GM19239 (cell line): ENCODE results near the gene F12.

Experiments
- DNase-seq: peaks from one replicate; pipeline ENCODE4 v3.0.0; 2011; ENCODE audit warnings: low spot score; ENCODE audit not compliant: insufficient read length
- FAIRE-seq: peaks from 2 replicates; lab custom pipeline; 2011; peaks lifted over from hg19 to GRCh38; lab: Jason Lieb, UNC

The F12 gene

DNA sequence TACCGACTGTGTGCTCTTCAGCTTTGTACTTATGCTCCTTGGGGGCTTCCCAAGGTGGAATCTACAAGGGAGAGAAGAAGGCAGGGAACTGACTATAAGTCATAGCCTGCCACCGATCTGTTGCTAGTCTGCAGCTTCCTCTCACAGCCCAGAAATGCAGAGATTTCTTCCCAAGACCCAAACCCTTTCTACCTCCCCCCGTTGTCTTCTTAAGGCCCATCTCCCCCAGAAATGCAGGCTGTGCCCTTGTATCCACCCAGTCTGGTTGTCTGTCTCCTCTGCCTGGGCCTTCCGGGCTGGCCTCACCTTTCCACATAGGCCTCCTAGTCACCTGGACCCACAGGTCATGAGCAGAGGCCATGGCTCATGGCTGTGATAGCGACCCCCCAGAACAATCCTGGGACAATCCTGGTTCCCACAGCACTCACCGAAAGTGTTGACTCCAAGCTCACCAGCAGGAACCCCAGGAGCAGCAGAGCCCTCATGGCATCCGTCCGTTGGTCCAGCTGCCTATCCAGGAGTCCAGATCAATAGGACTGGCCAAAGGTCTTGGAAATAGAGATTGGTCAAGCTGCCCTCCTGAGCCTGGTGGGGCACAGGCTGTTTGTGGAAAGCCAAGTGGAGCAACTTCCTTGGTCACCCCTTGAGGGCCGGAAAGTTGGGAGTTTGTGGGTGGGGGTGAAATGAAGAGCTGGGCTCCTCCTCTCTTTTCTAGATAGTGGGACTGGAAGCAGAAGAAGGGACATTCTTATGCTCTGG is at the start of gene F12:
F12 (minus strand) TSS at position 522 of the 759 bp plus-strand sequence; CDS start at position 485, 37 bp downstream.
- DNase-seq: no peak
- FAIRE-seq: no peak

DNA sequence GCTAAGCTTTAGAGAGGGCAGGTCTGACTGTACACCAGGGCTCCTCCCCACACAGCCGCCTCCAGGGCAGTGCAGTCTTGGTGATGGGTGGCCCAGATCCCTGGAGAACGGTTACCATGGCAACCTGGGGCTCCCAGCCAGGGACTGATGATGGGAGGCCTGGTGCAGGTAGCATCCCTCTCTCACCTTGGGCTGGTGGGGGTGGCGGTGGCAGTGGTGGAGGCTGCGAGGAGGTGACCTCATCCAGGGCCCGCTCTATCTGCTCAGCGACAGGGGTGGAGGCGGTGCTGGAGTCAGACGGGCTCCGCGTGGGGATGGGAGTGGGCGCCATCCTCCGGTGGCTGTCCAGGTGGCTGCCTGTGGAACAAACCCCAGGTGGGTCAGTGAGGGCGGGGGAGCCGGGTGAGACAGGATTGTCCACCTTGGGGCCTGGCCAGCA is 49.6 kb upstream of the F12 start:
- DNase-seq (no peak), FAIRE-seq (no peak)

DNA sequence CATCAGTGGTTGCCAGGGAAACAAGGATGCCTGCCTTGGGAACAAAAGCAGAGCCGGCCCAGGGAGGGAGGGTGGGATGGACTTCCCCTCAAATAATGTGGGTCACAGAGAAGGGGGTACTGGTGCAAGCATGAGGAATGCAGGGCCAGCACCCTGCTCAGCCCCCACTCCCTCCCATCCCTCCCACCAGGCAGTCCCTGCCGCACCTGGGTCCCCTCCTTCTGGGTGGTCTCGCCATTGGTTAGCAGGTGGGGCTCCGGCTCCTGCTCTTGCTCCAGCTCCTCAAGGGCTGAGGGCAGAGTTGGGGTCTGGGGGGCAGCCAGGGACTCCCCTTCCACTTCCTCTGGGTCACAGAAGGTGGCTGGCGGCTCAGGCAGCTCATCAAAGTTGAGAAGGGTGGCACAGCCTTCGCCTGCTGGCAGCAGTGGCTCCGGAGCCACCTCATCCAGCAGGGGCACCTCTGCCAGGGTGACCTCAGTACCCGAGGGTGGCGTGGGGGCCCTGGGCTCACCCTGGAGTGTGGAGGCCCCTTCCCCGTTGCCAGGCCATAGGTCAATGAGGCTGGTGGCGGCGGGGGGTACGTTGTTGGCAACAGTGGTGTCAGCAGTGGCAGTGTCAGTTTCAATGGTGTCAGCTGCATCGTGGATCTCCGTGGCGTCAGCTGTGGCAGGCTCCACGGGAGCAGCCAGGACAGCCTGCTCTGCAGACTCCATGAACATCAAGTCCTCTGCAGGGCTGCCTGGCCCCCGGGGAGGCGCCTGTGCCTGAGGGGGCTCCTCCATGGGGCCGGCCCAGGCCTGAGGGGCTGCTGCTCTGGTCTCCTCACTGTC is 48.7 kb upstream of the F12 start:
- DNase-seq: no peak
- FAIRE-seq: no peak

DNA sequence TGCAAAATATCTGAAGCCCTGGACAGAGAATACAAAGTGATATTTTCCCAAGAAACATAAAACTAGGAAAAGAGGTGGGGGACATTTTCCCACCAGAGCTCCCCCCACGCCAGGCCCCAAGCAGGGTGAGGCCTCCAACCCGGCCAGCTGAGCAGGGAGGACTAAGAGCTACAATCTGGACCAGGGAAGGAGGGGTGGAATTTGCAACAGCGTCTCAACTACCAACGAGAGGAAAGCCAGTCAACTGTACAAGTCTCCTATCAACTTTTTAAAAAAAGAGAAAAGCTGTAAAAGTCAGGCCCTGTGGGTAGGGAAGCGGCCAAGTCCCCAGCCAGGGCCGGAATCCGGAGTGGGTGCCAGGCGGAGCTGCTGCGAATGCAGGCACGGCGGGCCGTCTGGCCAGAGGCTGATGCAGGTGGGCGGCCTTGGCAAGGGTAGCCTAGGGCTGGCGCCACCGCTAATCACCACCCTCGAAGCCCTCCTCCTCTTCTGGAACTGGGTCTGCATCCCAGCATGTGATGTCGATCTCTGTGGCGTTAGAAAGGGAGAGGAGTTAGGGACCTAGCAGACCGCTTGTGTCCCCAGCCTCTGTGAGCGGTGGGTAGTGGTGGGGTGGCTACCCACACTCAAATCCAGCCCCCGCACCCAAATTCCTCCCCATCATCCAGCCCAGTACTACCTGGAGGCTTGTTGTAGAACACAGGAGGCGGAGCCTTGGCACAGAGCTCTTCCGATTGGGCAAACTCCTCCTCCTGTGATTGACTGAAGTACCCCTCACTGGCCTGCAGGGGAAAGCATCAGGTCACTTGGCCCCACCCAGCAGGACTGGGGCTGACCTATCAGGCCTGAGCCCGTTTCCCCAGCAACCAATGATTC is 47.9 kb upstream of the F12 start:
- FAIRE-seq (peak; percentile 96), DNase-seq (peak; percentile 99)

DNA sequence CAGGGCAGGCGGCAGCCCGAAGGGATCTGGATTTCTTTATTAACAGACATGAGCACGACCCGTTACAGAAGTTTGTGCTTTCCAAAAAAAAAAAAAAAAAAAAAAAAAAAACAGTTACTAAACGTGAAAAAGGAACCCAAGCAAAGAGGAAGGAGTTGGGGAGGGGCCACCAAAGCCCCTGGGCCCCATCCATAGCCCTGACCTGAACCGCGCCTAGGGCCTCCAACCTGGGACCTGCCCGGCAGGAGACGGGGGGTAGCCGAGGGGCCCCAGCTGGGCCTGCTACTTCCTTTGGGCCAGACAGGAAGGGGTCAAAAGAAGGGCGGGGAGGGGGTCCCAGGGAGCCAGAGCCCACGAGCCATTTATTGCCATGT is 47.2 kb upstream of the F12 start:
- DNase-seq (no peak), FAIRE-seq (no peak)

DNA sequence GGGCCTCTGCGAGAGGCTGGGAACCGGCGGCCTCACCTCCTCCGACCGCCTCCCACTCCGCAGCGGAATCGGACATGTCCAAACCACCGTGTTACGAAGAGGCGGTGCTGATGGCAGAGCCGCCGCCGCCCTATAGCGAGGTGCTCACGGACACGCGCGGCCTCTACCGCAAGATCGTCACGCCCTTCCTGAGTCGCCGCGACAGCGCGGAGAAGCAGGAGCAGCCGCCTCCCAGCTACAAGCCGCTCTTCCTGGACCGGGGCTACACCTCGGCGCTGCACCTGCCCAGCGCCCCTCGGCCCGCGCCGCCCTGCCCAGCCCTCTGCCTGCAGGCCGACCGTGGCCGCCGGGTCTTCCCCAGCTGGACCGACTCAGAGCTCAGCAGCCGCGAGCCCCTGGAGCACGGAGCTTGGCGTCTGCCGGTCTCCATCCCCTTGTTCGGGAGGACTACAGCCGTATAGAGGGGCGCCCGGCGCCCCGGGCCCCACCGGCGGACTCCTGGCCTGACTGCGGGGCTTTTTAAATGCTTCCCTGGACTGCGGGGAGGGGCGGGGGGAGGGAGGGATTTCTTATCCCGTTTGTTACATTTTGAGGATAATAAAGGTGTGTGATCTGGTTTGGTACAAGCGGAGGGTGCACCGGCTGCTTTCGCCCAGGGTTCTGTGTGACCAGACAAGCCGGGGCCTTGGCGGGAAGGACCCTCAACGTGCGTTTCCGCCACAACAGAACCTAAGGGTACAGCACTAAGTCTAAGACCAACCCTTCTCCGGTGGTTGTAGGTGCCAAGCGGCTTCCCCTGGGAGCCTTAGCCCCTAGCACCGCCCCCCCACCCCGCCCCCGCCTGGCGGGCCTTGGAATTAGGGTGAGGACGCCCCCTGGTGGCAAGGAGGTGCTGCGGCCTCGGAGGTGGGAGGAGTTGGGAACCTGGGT is 46.6 kb upstream of the F12 start:
- peak; percentile 84 for FAIRE-seq
- peak; percentile 90 for DNase-seq

DNA sequence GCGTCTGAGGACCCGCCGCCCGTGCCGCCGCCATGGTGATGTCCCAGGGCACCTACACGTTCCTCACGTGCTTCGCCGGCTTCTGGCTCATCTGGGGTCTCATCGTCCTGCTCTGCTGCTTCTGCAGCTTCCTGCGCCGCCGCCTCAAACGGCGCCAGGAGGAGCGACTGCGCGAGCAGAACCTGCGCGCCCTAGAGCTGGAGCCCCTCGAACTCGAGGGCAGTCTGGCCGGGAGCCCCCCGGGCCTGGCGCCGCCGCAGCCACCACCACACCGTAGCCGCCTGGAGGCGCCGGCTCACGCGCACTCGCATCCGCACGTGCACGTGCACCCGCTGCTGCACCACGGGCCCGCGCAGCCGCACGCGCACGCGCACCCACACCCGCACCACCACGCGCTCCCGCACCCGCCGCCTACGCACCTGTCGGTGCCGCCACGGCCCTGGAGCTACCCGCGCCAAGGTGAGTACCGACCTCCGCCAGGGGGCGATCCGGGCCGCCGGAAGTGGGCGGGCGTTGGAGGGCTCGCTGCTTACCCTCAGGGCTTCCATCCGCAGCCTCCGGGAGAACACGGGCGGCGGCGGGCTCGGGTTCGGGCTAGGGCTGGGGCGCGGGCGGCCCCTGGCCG is 45.8 kb upstream of the F12 start:
- FAIRE-seq (peak; percentile 92), DNase-seq (peak; percentile 71)

DNA sequence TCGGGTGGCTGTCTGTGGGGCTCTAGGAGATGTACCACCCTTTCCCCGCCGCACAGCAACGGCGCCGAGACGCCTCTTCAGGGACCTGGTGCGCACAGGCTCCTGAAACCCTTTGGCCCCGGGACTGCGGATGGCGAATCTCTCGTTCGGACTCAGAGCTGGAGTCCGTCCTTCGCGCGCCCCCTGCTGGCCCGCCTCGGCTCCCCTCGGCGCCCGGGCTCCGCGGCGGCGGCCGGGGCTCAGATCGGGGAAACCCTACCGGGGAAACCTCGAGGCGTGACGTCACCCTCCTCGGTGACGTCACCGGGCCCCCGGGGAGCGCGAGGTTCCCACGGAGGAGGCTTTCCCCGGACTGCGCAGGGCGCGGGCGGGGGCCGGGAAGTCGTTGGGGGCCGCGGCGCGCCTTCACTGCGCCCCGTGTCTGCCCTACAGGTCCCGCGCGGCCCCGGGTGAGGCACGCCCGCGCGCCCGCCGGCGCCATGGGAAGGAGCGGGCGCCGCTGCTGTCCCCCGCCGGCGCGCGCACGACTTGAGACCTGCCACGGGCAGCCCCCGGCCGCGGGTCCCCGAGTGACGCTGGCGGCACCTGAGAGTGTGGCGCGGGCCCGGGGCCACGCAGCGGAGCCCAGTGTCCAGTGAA is 45.2 kb upstream of the F12 start:
- FAIRE-seq (peak; percentile 95), DNase-seq (peak; percentile 95)

DNA sequence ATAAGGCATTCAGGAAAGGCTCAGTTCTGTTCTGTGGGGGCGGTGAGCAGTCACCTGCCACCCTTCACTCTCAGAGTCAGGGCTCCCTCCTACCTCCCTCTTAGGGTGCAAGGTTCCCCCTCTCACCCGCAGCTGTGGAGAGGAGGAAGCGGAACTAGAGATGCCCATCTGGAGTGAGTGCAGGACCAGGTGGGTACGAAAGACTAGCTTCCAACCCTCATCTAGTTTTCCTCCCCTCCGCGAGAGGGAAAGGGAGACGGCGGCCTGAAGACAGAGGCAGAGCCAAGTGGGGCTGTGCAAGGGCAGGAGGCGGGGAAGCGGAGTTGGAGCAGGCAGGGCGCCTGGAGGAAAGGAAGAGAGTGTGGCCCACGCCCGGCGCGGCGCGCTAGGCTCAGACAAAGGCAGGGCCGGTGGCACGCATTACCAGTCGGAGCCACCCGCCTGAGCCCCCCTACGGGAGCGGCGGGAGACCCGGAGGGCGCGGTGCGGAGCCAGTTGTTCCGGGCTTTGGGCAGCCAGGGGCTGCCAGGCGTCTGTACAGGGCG is 44.6 kb upstream of the F12 start:
- no peak for DNase-seq
- peak; percentile 82 for FAIRE-seq

DNA sequence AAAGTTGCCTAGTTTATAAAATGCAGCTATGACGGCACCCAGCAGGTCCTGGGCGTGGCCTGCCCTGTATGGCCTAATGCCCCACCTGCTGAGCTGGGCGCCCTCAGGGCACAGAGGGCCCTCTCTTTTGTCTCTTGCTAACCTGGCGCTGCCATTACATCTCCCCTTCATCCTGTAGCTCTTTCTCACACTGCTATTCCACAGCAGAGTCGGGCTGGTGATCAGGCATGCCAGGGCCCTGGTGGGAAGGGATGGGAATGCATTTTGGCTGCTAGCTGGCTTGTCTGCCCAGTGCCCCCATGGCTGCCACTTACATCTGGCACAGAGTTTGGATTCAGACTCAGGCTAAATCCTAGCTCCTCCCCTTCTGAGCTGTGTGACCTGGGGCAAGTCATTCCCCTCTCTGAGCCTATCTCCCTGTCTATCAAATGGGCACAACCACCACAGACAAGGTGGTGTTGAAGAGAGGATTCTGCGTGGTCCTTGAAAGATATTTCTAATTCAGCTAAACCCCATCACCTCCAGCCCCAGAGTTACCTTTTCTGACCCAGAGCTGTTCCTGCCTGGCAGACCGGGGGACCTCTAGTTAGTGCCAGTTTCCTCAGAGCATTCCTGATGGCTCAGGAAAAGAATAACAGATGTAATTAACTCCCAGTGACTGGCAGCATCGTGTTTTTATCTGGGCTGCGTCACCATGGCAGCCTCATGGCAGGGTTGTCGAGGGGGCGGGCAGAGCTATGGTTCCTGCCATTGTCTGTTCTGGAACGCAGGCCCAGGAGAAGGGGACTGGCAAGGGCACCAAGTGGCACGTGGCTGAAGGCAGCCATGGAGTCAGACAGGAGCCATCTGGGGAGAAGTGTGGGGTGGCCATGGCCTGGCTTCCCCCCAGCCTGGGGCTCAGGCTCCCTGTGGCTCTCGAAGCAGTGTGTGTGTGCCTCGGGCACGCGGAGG is 43.6 kb upstream of the F12 start:
- DNase-seq: no peak
- FAIRE-seq: no peak

DNA sequence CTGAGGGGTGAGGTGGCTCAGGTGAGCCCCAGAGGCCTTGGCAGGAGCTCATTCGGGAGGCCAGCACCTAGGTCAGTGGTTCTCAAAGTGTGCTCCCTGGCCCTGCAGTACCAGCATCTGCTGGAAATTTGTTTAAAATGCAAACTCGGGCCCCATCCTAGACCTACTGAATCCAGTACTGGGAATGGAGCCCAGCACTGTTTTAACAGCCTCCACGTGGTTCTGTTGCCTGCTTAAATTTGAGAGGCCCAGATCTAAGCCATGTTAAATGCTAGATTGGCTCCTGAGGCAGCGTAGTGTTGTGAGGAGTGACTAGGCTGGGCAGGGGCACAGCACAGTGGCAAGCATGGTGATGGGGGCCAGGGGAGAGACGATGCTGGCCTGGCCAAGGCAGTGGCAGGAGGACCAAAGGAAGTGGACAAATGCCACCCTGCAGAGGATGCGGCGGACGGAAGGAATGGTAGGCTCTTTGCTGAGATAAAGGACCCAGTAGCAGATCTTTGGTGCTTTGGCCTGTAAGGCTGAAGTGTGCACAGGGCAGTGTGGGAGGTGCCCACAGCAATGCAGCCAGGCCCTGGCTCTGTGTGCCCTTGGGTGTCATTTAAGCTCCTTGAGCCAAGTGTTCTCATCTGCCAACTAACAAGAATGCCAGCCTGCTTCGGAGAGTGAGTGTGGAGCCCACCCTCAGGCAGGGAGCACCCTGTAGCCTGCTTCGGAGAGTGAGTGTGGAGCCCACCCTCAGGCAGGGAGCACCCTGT is 41.5 kb upstream of the F12 start:
- no peak for FAIRE-seq

DNA sequence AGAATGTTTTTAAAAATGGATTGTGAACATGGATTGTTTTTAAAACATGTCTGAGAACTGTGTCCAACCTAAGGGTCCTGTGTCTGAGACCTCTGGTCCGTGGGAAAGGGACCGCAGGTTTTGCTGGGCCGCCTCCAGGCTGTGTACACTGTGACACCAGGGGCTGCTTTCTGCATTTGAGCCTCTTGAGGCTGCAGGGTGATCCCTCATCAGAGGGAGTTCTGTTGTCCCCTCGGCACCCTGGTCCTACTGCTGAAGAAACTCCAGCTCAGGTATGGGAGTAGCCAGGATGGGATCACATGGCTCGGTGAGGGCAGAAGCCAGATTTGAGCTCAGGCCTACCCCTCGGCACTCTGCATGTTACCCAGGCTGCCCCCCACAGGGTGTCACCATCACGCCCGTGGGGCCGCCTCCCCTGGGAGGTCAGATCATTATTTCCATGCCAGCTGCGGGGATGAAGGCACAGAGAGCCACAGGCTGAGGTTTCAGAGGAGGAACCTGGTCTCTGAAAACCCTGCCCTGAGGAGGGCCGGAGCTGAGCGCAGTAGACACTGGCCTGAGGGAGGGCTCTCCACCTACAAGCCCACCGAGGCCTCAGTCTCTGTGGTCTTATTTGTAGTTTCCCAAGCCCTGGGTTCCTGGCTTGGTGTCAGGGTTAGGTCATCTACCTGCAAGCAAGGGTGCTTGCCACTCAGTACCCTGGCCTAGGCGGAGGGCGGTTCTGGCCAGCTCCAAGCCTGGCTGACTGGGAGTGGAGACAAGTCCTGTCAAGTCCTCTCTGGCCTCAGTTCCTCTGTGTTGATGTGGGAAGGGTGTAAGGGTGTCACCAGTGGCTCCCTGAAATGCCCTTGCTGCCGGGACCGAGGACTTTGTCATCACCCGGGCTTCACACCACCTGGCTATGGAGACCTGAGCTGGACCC is 40.0 kb upstream of the F12 start:
- DNase-seq (no peak), FAIRE-seq (no peak)

More for the DNA sequence above, 41.5 kb upstream of the F12 start:
- DNase-seq: no peak

DNA sequence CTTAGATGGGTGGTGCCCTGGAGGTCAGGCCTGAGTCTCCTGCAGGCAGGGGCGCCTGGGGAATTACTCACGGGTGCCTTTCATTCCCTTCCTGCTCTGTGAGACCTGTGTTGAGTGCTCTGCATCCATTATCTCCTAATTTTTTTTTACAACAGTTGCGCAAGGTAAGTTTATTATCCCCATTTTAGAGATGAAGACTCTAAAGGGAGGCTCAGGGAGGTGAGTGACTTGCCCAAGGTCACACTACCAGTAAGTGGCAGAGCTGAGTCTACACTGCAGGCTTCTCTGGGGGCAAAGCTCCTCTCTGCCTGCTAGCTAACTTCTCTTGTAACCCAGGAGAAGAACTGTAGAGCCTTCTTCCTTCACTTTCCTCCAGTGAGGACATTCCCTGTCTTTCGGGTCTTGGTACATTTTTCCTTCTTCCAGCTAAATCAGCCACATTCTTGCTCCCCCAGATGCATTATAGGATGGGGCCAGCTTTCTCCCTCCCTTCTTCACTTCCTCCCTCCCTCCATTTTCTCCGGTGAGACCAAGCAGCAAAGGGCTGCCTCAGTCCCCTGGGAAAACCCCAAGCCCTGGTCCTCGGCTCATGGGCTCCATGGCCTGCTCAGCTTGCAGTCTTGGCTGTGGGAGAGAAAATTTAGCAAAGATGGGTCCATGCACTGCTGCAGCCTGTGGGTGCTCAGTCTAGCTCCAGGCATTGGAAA is 39.0 kb upstream of the F12 start:
- FAIRE-seq (peak; percentile 82), DNase-seq (no peak)

DNA sequence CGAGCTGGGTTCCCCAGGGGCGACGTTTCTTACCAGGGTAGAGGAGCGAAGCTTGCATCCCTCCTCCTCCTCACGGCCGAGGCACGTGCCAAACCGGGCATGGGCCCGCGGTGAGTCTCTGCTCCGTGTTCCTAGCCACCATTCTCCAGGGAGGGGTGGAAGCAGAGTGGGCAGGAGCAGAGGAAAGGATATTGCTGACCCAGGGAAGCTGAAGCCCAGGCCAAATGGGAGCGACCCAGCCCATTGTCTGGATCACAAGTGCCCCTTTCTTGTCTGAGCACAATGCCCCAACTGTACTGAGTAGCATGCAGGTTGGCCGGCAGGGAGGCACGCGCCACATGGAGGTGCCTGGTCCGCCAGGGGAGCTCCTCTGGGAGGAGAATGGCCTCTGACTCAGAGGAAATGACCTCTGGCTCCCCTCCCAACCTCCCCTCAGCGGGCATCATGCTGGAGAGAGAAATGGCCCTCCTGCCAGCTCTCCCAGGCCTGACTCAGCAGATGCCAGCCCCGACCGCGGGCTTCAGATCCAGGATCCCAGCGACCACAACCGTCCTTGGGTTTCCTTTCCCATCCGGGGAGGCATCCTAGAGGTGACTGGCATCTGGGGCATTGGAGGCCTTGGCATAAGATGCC is 38.4 kb upstream of the F12 start:
- peak; percentile 44 for FAIRE-seq
- DNase-seq: no peak
